Measurements from ENCODE around the gene RASA3.

The RASA3 gene

DNA sequence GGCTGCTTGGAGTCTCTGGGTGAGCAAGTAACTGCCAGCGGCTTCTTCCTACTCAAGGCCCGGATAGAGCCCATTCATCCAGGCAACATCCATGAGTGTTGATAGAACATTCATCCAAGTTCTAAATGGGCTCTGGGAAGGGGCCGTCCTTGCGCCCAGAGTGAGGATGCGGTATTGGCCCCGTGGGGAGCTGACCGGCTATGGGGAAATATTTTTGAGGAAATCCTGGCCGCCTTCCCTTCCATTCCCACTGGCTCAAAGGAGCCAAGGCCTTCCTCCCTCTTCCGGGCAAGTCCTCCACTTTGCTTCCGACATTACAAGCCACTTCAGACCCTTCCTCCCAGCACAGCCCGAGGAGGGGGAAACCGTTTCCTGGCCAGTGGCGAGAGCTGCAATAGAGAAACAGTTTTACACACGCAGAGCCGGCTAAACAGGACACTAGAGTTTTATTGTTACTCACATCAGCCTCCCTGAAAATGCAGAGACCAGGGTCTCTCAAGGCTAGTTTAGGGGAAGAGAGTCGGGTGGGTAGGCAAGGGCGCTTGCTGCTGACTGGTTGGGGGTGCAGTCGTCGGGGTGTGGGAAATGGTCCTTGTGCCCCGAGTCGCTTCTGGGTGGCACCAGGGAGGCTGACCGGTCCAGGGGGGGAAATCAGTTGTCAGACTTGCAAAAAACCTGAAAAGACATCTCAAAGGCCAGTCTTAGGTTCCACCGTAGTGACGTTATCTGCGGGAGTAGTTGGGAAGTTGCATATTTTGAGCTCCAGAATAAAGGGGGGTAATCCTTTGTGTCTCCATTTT, 196.1 kb downstream of the RASA3 start:
- DNase-seq (ENCODE audit: low read depth in 2 of 2) = no peak

DNA sequence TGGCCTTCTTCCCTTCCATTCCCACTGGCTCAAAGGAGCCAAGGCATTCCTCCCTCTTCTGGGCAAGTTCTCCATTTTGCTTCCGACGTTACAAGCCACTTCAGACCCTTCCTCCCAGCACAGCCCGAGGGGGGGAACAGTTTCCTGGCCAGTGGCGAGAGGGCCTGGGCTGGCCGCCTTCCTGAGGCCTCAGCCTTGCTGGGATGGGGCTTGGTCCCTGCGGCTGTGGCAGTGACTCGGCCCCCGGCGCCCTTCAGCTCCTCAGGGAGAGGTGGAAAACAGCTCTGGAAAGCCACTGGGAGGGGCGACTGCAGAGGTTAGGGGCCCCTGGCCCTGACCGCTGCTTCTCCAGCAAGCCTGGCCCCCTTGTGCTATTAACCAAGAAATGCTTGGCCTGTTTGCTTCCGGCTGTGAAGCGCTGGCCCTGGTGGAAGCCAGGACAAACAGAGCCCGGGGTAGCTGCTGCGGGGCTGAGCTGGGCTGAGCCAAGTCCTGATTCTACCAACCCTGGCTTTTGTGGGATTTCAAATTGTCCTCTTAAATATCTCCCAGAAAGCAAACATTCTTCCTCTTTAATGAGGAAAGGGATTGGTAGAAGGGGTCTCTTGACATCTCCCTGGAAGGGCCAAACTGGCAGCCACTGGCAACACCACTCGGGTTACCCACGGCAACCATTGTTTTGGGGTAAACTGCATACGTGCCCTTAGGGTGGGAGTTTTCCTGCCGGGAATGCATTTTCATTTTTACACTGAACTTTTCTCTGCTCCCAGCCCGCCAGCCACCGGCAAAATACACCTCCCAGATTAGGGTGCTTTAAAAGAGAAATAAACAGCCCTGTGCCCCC, 197.2 kb downstream of the RASA3 start:
- no peak for DNase-seq (ENCODE audit: low read depth in 2 of 2)

DNA sequence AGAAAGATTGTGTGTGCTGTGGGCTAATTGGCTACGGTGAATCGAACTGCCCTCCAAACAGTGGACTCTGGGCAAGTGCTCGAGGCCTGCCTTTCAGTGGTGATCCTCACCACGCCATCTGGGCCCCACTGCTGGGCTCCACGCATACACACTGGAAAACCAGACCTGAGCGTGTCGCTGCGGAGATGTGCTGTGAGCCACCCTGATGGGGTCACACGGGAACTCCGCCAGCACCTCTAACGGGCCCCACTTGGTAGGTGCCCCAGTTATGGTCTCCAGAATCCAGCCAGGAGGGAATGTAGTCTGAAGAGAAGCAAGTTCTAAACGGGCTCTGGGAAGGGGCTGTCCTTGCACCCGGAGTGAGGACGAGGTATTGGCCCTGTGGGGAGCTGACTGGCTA, 197.8 kb downstream of the RASA3 start:
- no peak for DNase-seq (ENCODE audit: low read depth in 2 of 2)

DNA sequence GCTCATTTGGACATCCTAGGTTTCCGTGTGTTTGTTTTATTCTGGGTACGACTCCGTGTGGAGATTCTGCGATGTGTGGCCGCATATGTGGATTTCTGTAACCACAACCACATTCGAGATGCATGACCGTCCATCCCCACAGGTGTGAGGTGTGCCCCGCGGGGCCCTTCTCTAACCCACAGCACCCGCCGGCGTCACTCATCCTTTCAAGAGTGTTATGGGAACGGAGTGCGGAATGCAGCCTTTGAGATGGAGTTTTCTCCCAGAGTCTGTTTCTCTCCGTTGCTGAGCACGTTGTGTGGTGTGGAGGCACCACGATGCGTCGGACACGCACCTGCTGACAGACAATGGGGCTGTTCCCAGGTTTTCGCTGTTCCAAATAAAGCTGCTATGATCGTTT, 198.5 kb downstream of the RASA3 start:
- DNase-seq (ENCODE audit: low read depth in 2 of 2) = no peak

DNA sequence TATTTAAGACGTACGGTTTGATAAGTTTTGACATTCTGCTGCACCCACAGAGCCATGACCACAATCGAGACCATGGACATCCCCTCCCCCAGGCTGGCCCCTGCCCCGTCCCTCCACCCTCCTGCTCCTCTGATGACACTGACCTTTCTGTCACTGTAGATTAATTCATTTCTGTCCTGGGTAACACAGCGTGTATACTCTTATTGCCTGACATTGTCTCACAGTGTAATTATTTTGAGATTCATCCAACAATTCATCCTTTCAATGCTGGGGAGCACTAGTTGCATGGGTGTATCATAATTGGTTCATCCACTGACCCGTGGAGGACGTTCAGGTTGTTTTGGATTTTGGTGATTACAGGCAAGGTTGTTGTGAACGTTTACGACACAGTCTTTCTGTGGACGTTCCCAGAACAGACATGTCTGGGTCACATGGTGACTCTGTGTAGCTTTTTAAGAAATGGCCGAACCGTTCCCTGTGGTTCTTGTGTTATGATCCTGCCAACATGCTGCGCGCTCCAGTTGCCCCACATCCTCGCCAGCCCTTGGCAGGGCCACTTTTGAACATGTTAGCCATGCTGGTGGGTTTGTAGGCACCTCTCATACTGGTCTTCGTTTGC, 200.5 kb downstream of the RASA3 start:
- no peak for DNase-seq (ENCODE audit: low read depth in 2 of 2)

DNA sequence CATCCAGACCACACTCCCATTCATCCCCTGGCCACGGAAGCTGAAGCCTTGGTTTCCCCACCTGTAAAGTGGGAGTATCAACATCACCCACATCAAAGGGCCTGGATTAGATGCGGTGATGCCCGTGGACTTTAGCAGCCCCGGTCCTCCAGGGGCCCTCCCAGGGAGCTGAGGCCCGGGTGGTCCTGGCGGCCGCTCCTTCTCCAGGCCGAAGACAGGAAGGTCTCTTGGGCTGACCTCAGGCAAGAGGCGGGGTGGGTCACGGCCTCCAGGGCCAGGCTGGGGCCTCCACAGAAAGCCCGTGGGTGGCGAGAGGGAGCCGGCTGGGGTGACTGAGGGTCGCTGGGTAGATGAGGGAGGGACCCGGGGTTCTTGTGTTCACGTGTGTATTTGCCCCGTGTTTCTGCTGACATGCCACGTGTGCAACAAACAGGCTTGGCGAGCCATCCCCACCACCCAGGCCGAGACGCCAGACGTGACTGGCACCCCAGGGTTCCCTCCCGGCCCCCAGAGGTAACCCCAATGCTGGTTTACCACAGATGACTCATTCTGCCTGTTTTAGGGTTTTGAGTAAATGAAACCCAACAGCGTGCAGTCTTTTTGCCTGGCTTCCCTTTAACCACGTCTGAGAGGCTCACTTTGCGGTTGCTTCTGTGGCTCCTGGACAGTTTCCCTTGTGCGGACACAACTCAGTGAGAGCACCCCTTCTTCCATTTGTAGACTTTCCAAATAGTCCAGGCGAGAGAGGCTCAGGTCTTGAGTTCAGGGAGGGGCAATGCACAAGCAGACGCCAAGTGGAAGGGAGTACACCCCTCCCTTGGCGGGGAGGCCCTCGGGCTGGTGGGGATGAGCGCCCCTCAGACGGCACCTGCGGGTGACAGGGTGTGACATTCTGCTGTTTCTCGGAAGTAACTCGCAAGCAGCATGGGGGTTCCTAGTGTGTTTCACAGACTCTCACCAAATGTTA, 201.5 kb downstream of the RASA3 start:
- peak in 1 of 2 donors; percentile 36 for DNase-seq (ENCODE audit: low read depth in 2 of 2)

DNA sequence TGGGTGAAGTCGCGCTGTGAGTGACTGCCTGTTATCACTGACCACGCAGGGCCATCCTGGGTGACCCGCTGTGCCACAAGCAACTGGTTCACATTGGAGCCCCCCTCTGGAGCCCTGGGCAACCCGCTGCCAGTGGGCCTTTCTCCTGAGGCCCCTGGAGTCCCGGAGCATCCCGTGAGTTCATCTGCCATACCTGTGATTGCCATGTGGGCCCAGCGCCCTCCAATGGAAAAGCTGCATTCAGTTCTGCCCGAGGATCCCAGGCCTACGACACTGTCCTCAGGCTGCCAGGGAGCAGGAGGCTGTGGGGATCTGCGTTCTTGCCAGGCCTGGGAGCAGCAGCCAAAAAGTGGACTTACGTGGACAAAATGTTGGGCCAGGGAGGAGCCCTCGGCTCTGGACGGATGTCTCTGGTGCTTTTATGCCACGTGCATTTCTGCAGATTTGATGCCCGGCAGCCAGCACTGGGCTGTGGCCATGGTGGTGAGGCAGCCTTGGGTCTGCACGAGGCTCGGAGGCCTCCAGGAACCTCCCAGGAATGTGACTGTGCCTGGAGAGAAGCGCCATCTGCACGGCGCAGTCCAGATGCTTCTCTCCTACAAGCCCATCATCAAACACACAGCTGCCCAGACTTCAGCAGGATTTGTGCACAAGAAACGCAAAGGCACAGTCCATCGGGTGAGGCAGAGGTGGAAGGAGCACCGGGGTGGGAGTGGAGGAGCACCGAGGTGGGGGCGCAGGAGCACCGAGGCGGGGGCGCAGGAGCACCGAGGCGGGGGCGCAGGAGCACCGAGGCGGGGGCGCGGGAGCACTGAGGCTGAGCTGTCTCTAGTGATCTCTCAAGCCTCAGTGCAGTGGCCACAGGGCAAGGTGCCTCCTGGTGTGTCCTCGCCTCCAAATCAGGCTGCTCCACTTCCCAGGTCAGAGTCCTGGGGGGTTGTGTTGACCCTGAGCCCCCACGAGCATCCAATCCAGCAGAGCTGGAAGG, 202.5 kb downstream of the RASA3 start:
- DNase-seq (ENCODE audit: low read depth in 2 of 2) = no peak

DNA sequence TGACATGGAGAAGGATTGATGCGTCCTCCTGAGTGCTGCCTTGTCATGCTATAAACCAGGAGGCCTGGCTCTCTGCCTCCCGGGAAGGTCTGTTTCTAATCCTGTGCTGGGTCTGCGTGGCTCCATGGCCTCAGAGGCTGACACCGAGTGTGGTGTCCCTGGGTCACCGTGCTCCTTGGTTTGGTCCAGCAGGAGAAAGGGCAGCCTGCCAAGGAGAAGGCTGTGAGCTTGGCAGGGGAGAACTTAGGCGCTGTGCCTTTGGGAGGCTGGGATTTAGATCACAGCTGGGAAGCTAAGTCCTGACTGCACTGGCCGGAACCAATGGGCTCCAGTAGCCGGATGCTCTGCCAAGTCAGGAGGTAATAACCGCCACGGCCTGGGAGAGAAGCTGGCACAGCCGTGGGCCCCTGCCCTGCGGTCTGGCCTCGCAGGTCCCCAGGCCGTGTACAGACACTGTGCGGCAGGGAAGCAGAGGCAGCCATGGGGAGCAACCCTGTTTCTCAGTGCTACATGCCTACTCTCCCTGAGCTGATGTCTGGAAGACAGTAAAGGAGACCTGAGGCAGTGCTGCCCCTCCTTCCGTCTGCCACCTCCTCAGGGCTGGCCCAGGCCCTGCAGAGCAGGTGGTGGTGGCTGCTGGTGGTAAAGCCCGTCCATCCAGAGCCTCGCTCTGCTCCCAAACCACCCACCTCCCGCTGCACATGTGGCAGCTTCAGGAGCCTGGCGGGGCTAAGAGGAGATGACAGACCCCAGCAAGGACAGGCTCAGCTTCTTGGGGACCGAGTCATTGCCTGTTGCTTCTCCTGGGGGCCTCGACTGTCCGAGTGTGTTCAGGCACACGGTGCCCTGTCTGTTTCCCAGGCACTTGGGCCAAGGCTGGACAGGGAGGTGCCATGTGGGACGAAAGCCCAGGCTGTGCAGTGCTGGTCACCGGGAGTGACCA, 203.5 kb downstream of the RASA3 start:
- no peak for DNase-seq (ENCODE audit: low read depth in 2 of 2)
